Measurements from ENCODE around the gene PLCG1. TPM values are rescaled to one million over a fixed set of nuclear protein-coding genes. Genes with fewer than 3 reads are reported as not detected.

The PLCG1 gene
- total RNA-seq (219 and 224 TPM in 2 replicates), polyA plus RNA-seq (151 and 164 TPM in 2 replicates), polyA minus RNA-seq (318 and 338 TPM in 2 replicates), Bru-seq, nascent RNA (percentile 84 among the genes with signal in this experiment), BruChase-seq, experiment 1, labeled RNA remaining after a 6-hour chase (percentile 97 among the genes with signal in this experiment), BruChase-seq, experiment 2, labeled RNA remaining after a 2-hour chase (percentile 94 among the genes with signal in this experiment)
- 93.8 and 102 TPM in 2 replicates for polyA plus RNA-seq (2011; cell fraction: cytosol; rRNA removed)
- 1,047 and 1,209 TPM in 2 replicates for polyA plus RNA-seq (2011; cell fraction: nucleus; rRNA removed)
- polyA plus RNA-seq (2012), result 117 and 145 TPM in 2 replicates
- 39.2 TPM for polyA minus RNA-seq (2011; cell fraction: cytosol; rRNA and poly(A)+ RNA removed)
- 317 and 330 TPM in 2 replicates for polyA minus RNA-seq (2011; cell fraction: nucleus; rRNA and poly(A)+ RNA removed)
- long read RNA-seq, full-length matches to known transcripts, result 1 of 19 reads
- long read RNA-seq, partial matches to known transcripts, result 2 of 19 reads
- long read RNA-seq, other reads (novel, unspliced or antisense), result 16 of 19 reads

- Histone ChIP-seq H3K79me2 (ENCODE audit: control insufficient read depth, insufficient read depth, low read length) (peaks cover 44% of the 10 kb centered on the region), H3K9me1 (replicated peaks; ENCODE audit: control insufficient read depth, extremely low read depth, insufficient read depth, low read length) (no peaks in the 10 kb centered on the region), H3K27me3 (ENCODE audit: control insufficient read depth in 2 of 2, insufficient read depth in 2 of 2, low read length in 2 of 2) (no peaks in the 10 kb centered on the region), H2AFZ (ENCODE audit: low read depth, low read length) (peak within 1 kb of the TSS; percentile 67), H3K9ac (replicated peaks; ENCODE audit: extremely low read depth, insufficient read depth, low read length) (peak within 1 kb of the TSS; percentile 86), H3K27ac (ENCODE audit: insufficient read depth, low read depth, low read length) (peak within 1 kb of the TSS; percentile 81), H3K36me3 (ENCODE audit: control insufficient read depth in 2 of 2, extremely low read depth in 1 of 2, insufficient read depth in 2 of 2, low read length in 2 of 2) (no peaks in the 10 kb centered on the region), H4K20me1 (replicated peaks; ENCODE audit: control insufficient read depth, extremely low read depth, insufficient read depth, low read length) (no peaks in the 10 kb centered on the region), H3K9me3 (replicated peaks; ENCODE audit: control insufficient read depth, insufficient read depth, low read length) (no peaks in the 10 kb centered on the region), H3K4me1 (ENCODE audit: control insufficient read depth, extremely low read depth, insufficient read depth, low read length) (peaks cover 38% of the 10 kb centered on the region), H3K4me2 (ENCODE audit: insufficient read depth, low read length) (peak within 1 kb of the TSS; percentile 70), H3K4me3 (replicated peaks in 1 of 3; ENCODE audit: insufficient read depth in 1 of 3, low read depth in 1 of 3, low read length in 3 of 3) (peak within 1 kb of the TSS; percentile 30 to 70 (median 68))
- FAIRE-seq (peak; percentile 74), DNase-seq (ENCODE audit: low read depth, low spot score) (peak; percentile 84)
- CTCF ChIA-PET, result interaction anchor here (0.6 to 5.9 kb wide), 11 partner anchors 9 to 349 kb away, joined by 3 to 126 read pairs (median 4); partner anchors contain the start of gene LPIN3
- dilution Hi-C loops (cut with MboI; ENCODE audit: extremely low pct_ligation_motif_present, low sequenced_read_pairs), result no loop called here
- intact Hi-C loops (cut with micrococcal nuclease), result loop anchor here (1.0 to 5.0 kb wide), 5 partner anchors 14 to 480 kb away; partner anchors contain the start of gene CHD6
- POLR2A ChIA-PET, result no interaction called here
- no peak for TF ChIP-seq MAX (IDR thresholded peaks at IDR 0.05; ENCODE audit: insufficient read depth, insufficient read length)
- TF ChIP-seq POLR2AphosphoS5 (IDR thresholded peaks at IDR 0.05; ENCODE audit: insufficient read depth, low read depth, low read length), result peak; percentile 89
- TF ChIP-seq MYC (IDR thresholded peaks at IDR 0.05; ENCODE audit: low read depth, low read length), result no peak
- TF ChIP-seq EZH2 (IDR thresholded peaks at IDR 0.05; ENCODE audit: borderline replicate concordance, low read depth, low read length, severe bottlenecking), result no peak
- TF ChIP-seq FOS (IDR thresholded peaks at IDR 0.05; ENCODE audit: borderline replicate concordance, insufficient read depth, low read length), result no peak
- no peak for TF ChIP-seq GATA2 (IDR thresholded peaks at IDR 0.05; ENCODE audit: insufficient read depth, insufficient read length, low read depth, low read length)
- no peak for TF ChIP-seq JUN (IDR thresholded peaks at IDR 0.05; ENCODE audit: borderline replicate concordance, insufficient read depth, insufficient read length, low read depth)
- TF ChIP-seq POLR2A (IDR thresholded peaks at IDR 0.05; ENCODE audit: low read depth, low read length), result peak; percentile 70
- no peak for TF ChIP-seq CTCF (IDR thresholded peaks at IDR 0.05; ENCODE audit: extremely low read depth in 1 of 2, insufficient read depth in 1 of 2, low read depth in 1 of 2, low read length in 2 of 2)
- BruUV-seq (replicated peaks), result no TSS peak
Observed at GRCh38 chr20:41136680-41137613, at the start of gene PLCG1. Gene PLCG1, plus strand, starts transcription at chr20:41137543. Its CDS starts 99 bp downstream, at chr20:41137642.

Data from endothelial cell of umbilical vein (primary cell).